Osteocyte (in vitro differentiated cells): ENCODE results near the gene SCOC. TPM values are rescaled to one million over a fixed set of nuclear protein-coding genes. Genes with fewer than 3 reads are reported as not detected.

Experiments
- DNase-seq: peaks from one replicate; pipeline ENCODE4 v3.0.0; 2021; ENCODE audit warnings: mixed read lengths; ENCODE audit not compliant: unreplicated experiment; ENCODE audit errors: extremely low spot score
- H3K27ac Mint-ChIP-seq: one replicate; pipeline ENCODE4 v1.8.0; 2021; ENCODE audit warnings: mild to moderate bottlenecking, mixed read lengths; ENCODE audit not compliant: unreplicated experiment
- H3K27me3 Mint-ChIP-seq: one replicate; pipeline ENCODE4 v1.8.0; 2021; ENCODE audit warnings: mixed read lengths; ENCODE audit not compliant: unreplicated experiment
- H3K36me3 Mint-ChIP-seq: one replicate; pipeline ENCODE4 v1.8.0; 2021; ENCODE audit warnings: mixed read lengths; ENCODE audit not compliant: unreplicated experiment
- H3K4me1 Mint-ChIP-seq: one replicate; pipeline ENCODE4 v1.8.0; 2021; ENCODE audit warnings: mixed read lengths; ENCODE audit not compliant: unreplicated experiment
- H3K4me3 Mint-ChIP-seq: one replicate; pipeline ENCODE4 v1.8.0; 2021; ENCODE audit warnings: mild to moderate bottlenecking, moderate library complexity, mixed read lengths; ENCODE audit not compliant: unreplicated experiment
- H3K9me3 Mint-ChIP-seq: one replicate; pipeline ENCODE4 v1.8.0; 2021; ENCODE audit warnings: mixed read lengths; ENCODE audit not compliant: unreplicated experiment
- CTCF ChIP-seq: fragments of 200-600 bp; sonication (generic); IDR thresholded peaks from 2 replicates; pipeline ENCODE4 v1.5.0; 2021; ENCODE audit warnings: antibody characterized with exemption, mild to moderate bottlenecking, moderate library complexity
- total RNA-seq: library from RNA; stranded (reverse); gene quantifications from 2 replicates; pipeline ENCODE4 v1.2.1, GENCODE V29; 2021

Gene SCOC
- total RNA-seq, 1 donor from 2014 or later = 43.6 TPM

GRCh38 chr4:140427919-140428471 is 54.5 kb downstream of the SCOC start:
- H3K9me3 Mint-ChIP-seq = no peaks in the 10 kb centered on the region
- no peak for DNase-seq
- H3K4me1 Mint-ChIP-seq = no peaks in the 10 kb centered on the region
- no peak overlapping the region for H3K27ac Mint-ChIP-seq
- TF ChIP-seq CTCF = no peak
- H3K4me3 Mint-ChIP-seq = peak overlapping the region; percentile 76
- H3K27me3 Mint-ChIP-seq = peaks cover 75% of the 10 kb centered on the region
- H3K36me3 Mint-ChIP-seq = no peaks in the 10 kb centered on the region

Other genes starting within 250 kb of the SCOC start
- 8.0 and 8.2 TPM in 2 replicates for gene MAML3, start 219.5 kb upstream of the SCOC start, total RNA-seq
- gene CLGN, start 54.0 kb downstream of the SCOC start, total RNA-seq = not detected in 2 replicates
- not detected in 2 replicates for gene MGAT4D, start 124.6 kb downstream of the SCOC start, total RNA-seq
- gene ELMOD2, start 150.5 kb downstream of the SCOC start, total RNA-seq = 31.4 and 32.8 TPM in 2 replicates
- not detected in 2 replicates for gene UCP1, start 195.3 kb downstream of the SCOC start, total RNA-seq